ENCODE data around the gene NDUFS6. TPM values are rescaled to one million over a fixed set of nuclear protein-coding genes. Genes with fewer than 3 reads are reported as not detected.

Gene NDUFS6
- total RNA-seq, 6 experiments from 2014 or later, result 33.7 to 55.7 (median 46.2) TPM

GRCh38 chr5:1844708-1845436, 43.7 kb downstream of the NDUFS6 start:
- Mint-ChIP-seq H3K27me3 (ENCODE audit: insufficient read depth) (peaks cover 16% of the 10 kb centered on the region), H3K4me3 (no peak overlapping the region)

DNA sequence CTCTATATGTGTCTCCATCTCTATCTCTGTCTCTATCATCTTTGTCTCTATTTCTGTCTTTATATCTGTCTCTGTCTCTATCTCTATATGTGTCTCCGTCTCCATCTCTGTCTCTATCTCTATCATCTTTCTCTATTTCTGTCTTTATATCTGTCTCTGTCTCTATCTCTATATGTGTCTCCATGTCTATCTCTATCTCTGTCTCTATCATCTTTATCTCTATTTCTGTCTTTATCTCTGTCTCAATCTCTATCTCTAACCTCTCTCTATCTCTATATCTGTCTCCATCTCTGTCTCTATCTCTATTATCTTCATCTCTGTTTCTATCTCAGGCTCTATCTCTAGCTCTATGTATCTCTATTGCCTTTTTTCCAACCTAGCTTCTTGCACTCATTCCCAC, 44.5 kb downstream of the NDUFS6 start:
- no peak for DNase-seq
- TF ChIP-seq, protein P1, sequence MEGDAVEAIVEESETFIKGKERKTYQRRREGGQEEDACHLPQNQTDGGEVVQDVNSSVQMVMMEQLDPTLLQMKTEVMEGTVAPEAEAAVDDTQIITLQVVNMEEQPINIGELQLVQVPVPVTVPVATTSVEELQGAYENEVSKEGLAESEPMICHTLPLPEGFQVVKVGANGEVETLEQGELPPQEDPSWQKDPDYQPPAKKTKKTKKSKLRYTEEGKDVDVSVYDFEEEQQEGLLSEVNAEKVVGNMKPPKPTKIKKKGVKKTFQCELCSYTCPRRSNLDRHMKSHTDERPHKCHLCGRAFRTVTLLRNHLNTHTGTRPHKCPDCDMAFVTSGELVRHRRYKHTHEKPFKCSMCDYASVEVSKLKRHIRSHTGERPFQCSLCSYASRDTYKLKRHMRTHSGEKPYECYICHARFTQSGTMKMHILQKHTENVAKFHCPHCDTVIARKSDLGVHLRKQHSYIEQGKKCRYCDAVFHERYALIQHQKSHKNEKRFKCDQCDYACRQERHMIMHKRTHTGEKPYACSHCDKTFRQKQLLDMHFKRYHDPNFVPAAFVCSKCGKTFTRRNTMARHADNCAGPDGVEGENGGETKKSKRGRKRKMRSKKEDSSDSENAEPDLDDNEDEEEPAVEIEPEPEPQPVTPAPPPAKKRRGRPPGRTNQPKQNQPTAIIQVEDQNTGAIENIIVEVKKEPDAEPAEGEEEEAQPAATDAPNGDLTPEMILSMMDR (IDR thresholded peaks at IDR 0.05), result no peak
- no peak overlapping the region for H3K27ac Mint-ChIP-seq
- H3K27me3 Mint-ChIP-seq (ENCODE audit: insufficient read depth), result peaks cover 23% of the 10 kb centered on the region
- no peaks in the 10 kb centered on the region for H3K36me3 Mint-ChIP-seq (ENCODE audit: low read depth)
- H3K4me3 Mint-ChIP-seq, result no peak overlapping the region
- no peaks in the 10 kb centered on the region for H3K4me1 Mint-ChIP-seq (ENCODE audit: low read depth)
- H3K9me3 Mint-ChIP-seq, result no peaks in the 10 kb centered on the region

More at GRCh38 chr5:1844708-1845436, 43.7 kb downstream of the NDUFS6 start:
- TF ChIP-seq, protein P1 (IDR thresholded peaks at IDR 0.05), result no peak
- no peak for DNase-seq
- Mint-ChIP-seq H3K9me3 (no peaks in the 10 kb centered on the region), H3K27ac (no peak overlapping the region), H3K4me1 (ENCODE audit: low read depth) (no peaks in the 10 kb centered on the region), H3K36me3 (ENCODE audit: low read depth) (no peaks in the 10 kb centered on the region)

DNA sequence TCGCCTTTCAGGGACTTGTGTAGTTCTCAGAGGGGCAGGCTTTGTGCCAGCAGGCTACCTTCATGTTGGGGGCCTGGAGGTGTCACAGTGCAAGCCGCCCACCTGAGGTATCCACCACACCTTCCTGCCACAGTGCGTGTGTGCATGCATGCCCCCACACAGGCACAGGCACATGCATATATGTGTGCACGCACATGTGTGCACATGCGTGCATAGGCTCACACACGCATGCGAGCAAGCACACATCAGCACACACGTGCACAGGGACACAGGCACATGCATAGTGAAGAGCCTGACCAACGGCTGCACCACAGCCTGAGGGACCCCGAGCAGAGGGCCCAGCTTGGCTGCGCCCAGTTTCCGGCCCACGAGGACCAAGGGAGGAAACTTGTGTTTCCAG, 45.4 kb downstream of the NDUFS6 start:
- Mint-ChIP-seq H3K36me3 (ENCODE audit: low read depth) (no peaks in the 10 kb centered on the region), H3K4me1 (ENCODE audit: low read depth) (no peaks in the 10 kb centered on the region), H3K27ac (no peak overlapping the region), H3K27me3 (ENCODE audit: insufficient read depth) (peaks cover 22% of the 10 kb centered on the region), H3K9me3 (no peaks in the 10 kb centered on the region), H3K4me3 (no peak overlapping the region)
- no peak for DNase-seq
- TF ChIP-seq, protein P1 (IDR thresholded peaks at IDR 0.05), result no peak

- Mint-ChIP-seq H3K4me1 (ENCODE audit: low read depth) (no peaks in the 10 kb centered on the region), H3K27ac (no peak overlapping the region), H3K27me3 (ENCODE audit: insufficient read depth) (peaks cover 26% of the 10 kb centered on the region), H3K36me3 (ENCODE audit: low read depth) (no peaks in the 10 kb centered on the region), H3K4me3 (no peak overlapping the region), H3K9me3 (no peaks in the 10 kb centered on the region)
- TF ChIP-seq, protein P1 (IDR thresholded peaks at IDR 0.05), result no peak
- DNase-seq, result no peak
These were observed 45.8 kb downstream of the NDUFS6 start for GRCh38 chr5:1847056-1847455.

DNA sequence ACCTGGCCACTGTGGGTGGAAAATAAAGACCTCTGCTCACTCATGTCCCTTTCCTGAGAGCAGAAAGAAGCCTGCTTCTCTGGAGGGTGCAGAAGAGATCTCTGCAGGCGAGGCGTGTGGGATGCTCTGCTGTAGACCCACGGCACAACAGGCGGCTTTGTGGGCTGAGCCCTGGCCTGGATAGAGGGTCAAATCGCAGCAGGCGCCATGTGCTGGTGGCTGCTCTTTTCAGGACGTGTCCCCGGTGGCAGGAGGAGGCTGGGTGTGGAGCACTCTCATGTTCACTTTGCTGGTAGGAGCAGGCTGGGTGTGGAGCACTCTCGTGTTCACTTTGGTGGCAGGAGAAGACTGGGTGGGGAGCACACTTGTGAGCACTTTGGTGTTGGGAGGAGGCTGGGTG, 46.4 kb downstream of the NDUFS6 start:
- TF ChIP-seq, protein P1 (IDR thresholded peaks at IDR 0.05), result no peak
- Mint-ChIP-seq H3K9me3 (no peaks in the 10 kb centered on the region), H3K27ac (no peak overlapping the region), H3K36me3 (ENCODE audit: low read depth) (no peaks in the 10 kb centered on the region), H3K4me3 (no peak overlapping the region), H3K27me3 (ENCODE audit: insufficient read depth) (peaks cover 28% of the 10 kb centered on the region), H3K4me1 (ENCODE audit: low read depth) (no peaks in the 10 kb centered on the region)
- DNase-seq, result no peak

Data from HFFc6 (cell line).